A673 (cell line): ENCODE data around the gene ADI1. TPM values are rescaled to one million over a fixed set of nuclear protein-coding genes. Genes with fewer than 3 reads are reported as not detected.

ENCODE experiments used
- BruUV-seq: library from RNA; stranded (reverse); fragments of 400-500 nt; replicated peaks from 2 replicates; lab custom pipeline; 2021; lab: Mats Ljungman, UMichigan
- CTCF ChIA-PET: fragments of 300-600 bp; sonication (Branson Sonifier 250); formaldehyde crosslinking; loops from one replicate; lab custom pipeline; 2022; ENCODE audit warnings: antibody characterized with exemption; lab: Charles Lee
- POLR2A ChIA-PET: fragments of 300-600 bp; sonication (Branson Sonifier 250); formaldehyde crosslinking; loops from one replicate; lab custom pipeline; 2022; ENCODE audit warnings: antibody characterized with exemption; ENCODE audit not compliant: low non-redundant PET; lab: Charles Lee
- DNase-seq: peaks from one replicate; pipeline ENCODE4 v3.0.0-alpha.2; 2015; ENCODE audit warnings: low spot score
- H3K27ac ChIP-seq: fragments of 200-600 bp; sonication (generic); 2 replicates; pipeline ENCODE4 v1.5.1; 2016; ENCODE audit warnings: mixed run types, low read depth, mild to moderate bottlenecking, mixed read lengths, antibody characterized with exemption, low read length; ENCODE audit not compliant: poor library complexity, severe bottlenecking
- H3K27me3 ChIP-seq: fragments of 200-600 bp; sonication (generic); replicated peaks from 2 replicates; pipeline ENCODE4 v1.6.1; 2017; ENCODE audit warnings: mixed run types, low read depth, mild to moderate bottlenecking, mixed read lengths, antibody characterized with exemption, low read length; ENCODE audit not compliant: insufficient read depth, poor library complexity
- H3K36me3 ChIP-seq: fragments of 200-600 bp; sonication (generic); 2 replicates; pipeline ENCODE4 v1.6.1; 2016; ENCODE audit warnings: mixed run types, mild to moderate bottlenecking, mixed read lengths, antibody characterized with exemption, low read length; ENCODE audit not compliant: insufficient read depth, poor library complexity, severe bottlenecking
- H3K4me1 ChIP-seq: fragments of 200-600 bp; sonication (generic); 2 replicates; pipeline ENCODE4 v1.6.1; 2017; ENCODE audit warnings: mixed run types, mild to moderate bottlenecking, mixed read lengths, antibody characterized with exemption, low read length; ENCODE audit not compliant: insufficient read depth, poor library complexity, severe bottlenecking
- H3K4me3 ChIP-seq: fragments of 200-600 bp; sonication (generic); 2 replicates; pipeline ENCODE4 v1.5.1; 2016; ENCODE audit warnings: low read depth, mixed run types, mild to moderate bottlenecking, mixed read lengths, low read length; ENCODE audit not compliant: poor library complexity, severe bottlenecking
- H3K9me3 ChIP-seq: fragments of 200-600 bp; sonication (generic); 2 replicates; pipeline ENCODE4 v1.6.1; 2016; ENCODE audit warnings: mixed run types, low read depth, mild to moderate bottlenecking, mixed read lengths, antibody characterized with exemption, low read length; ENCODE audit not compliant: poor library complexity, severe bottlenecking
- CTCF ChIP-seq: fragments of 300-800, 200-600 bp; sonication (generic); conservative IDR thresholded peaks from 2 replicates; pipeline ENCODE4 v1.5.1; 2017; ENCODE audit warnings: low read depth, mild to moderate bottlenecking, antibody characterized with exemption, low read length, moderate library complexity, mixed read lengths
- EZH2 ChIP-seq: fragments of 200-600 bp; sonication (generic); IDR thresholded peaks from 2 replicates; pipeline ENCODE4 v1.6.1; 2017; ENCODE audit warnings: borderline replicate concordance, low read depth, mild to moderate bottlenecking, mixed read lengths, antibody characterized with exemption, low read length; ENCODE audit not compliant: poor library complexity, severe bottlenecking
- intact Hi-C: fragments of 100-400 bp; cut with micrococcal nuclease; formaldehyde crosslinking; loops from one replicate; pipeline ENCODE4 v1.10.0; 2022; ENCODE audit not compliant: unreplicated experiment
- total RNA-seq: library from RNA; stranded (reverse); gene quantifications from 2 replicates; pipeline ENCODE4 v1.2.3, GENCODE V29; 2021

ADI1 gene
- total RNA-seq, 1 experiment from 2014 or later, result 68.3 TPM

- ChIA-PET CTCF (no interaction called here), POLR2A (no interaction called here)
- TF ChIP-seq EZH2, result no peak
- no peak for TF ChIP-seq CTCF
- H3K27ac ChIP-seq, result no peak overlapping the region
- peaks cover 65% of the 10 kb centered on the region for H3K36me3 ChIP-seq
- H3K9me3 ChIP-seq, result no peaks in the 10 kb centered on the region
- no peak for DNase-seq
- no TSS peak for BruUV-seq
- intact Hi-C loops, result no loop called here
- no peaks in the 10 kb centered on the region for H3K4me1 ChIP-seq
- H3K27me3 ChIP-seq, result no peaks in the 10 kb centered on the region
- H3K4me3 ChIP-seq, result no peak overlapping the region
These were observed 34.6 kb upstream of the ADI1 start for GRCh38 chr2:3553946-3554345.

GRCh38 chr2:3547915-3548314 lies 28.6 kb upstream of the ADI1 start:
- POLR2A ChIA-PET, result no interaction called here

GRCh38 chr2:3545788-3546478 lies 26.6 kb upstream of the ADI1 start:
- no peaks in the 10 kb centered on the region for H3K4me1 ChIP-seq
- DNase-seq, result no peak
- no peak overlapping the region for H3K27ac ChIP-seq
- intact Hi-C loops, result no loop called here
- BruUV-seq, result no TSS peak
- ChIA-PET POLR2A (no interaction called here), CTCF (no interaction called here)
- TF ChIP-seq CTCF, result no peak
- no peak for TF ChIP-seq EZH2
- H3K9me3 ChIP-seq, result no peaks in the 10 kb centered on the region
- no peak overlapping the region for H3K4me3 ChIP-seq
- H3K27me3 ChIP-seq, result no peaks in the 10 kb centered on the region
- H3K36me3 ChIP-seq, result peaks cover 71% of the 10 kb centered on the region

More at GRCh38 chr2:3547915-3548314, 28.6 kb upstream of the ADI1 start:
- Histone ChIP-seq H3K36me3 (peaks cover 78% of the 10 kb centered on the region), H3K27me3 (no peaks in the 10 kb centered on the region), H3K4me3 (no peak overlapping the region), H3K4me1 (no peaks in the 10 kb centered on the region), H3K9me3 (no peaks in the 10 kb centered on the region), H3K27ac (no peak overlapping the region)
- CTCF ChIA-PET, result no interaction called here
- intact Hi-C loops, result no loop called here
- TF ChIP-seq EZH2 (no peak), CTCF (no peak)
- no peak for DNase-seq
- no TSS peak for BruUV-seq
